ENCODE data around the gene VTI1A.
"Not testable (repeated sequence)": the region's sequence is repeated elsewhere in the genome, so short reads cannot be mapped to it uniquely, and the experiment has no call there.

Gene VTI1A

GRCh38 chr10:112722758-112723157 is 275.7 kb downstream of the VTI1A start:
- no peak overlapping the region for H3K4me3 ChIP-seq (ENCODE audit: low read depth, low read length)
- TF ChIP-seq MYC (IDR thresholded peaks at IDR 0.05; ENCODE audit: low read depth, low read length), result no peak
- DNase-seq (ENCODE audit: low read depth), result no peak

GRCh38 chr10:112723876-112724275 is 276.9 kb downstream of the VTI1A start:
- TF ChIP-seq MAX (IDR thresholded peaks at IDR 0.05; ENCODE audit: low read depth, low read length) (no peak), MYC (IDR thresholded peaks at IDR 0.05; ENCODE audit: low read depth, low read length) (no peak), POLR2A (IDR thresholded peaks at IDR 0.05; ENCODE audit: extremely low read depth, insufficient read length) (no peak), CTCF (IDR thresholded peaks at IDR 0.05; ENCODE audit: low read depth, low read length) (no peak)
- DNase-seq (ENCODE audit: low read depth), result no peak
- no peak overlapping the region for H3K4me3 ChIP-seq (ENCODE audit: low read depth, low read length)

- TF ChIP-seq CTCF (IDR thresholded peaks at IDR 0.05; ENCODE audit: low read depth, low read length), result no peak
- TF ChIP-seq MAX (IDR thresholded peaks at IDR 0.05; ENCODE audit: low read depth, low read length), result no peak
- no peak for TF ChIP-seq POLR2A (IDR thresholded peaks at IDR 0.05; ENCODE audit: extremely low read depth, insufficient read length)
- TF ChIP-seq MYC (IDR thresholded peaks at IDR 0.05; ENCODE audit: low read depth, low read length), result no peak
- no peak for DNase-seq (ENCODE audit: low read depth)
- no peak overlapping the region for H3K4me3 ChIP-seq (ENCODE audit: low read depth, low read length)
Observed at GRCh38 chr10:112724404-112724991, 277.5 kb downstream of the VTI1A start.

GRCh38 chr10:112728118-112728883 is 281.3 kb downstream of the VTI1A start:
- no peak for DNase-seq (ENCODE audit: low read depth)
- H3K4me3 ChIP-seq (ENCODE audit: low read depth, low read length), result no peak overlapping the region
- TF ChIP-seq CTCF (IDR thresholded peaks at IDR 0.05; ENCODE audit: low read depth, low read length) (no peak), MAX (IDR thresholded peaks at IDR 0.05; ENCODE audit: low read depth, low read length) (no peak), MYC (IDR thresholded peaks at IDR 0.05; ENCODE audit: low read depth, low read length) (no peak), POLR2A (IDR thresholded peaks at IDR 0.05; ENCODE audit: extremely low read depth, insufficient read length) (no peak)

GRCh38 chr10:112728997-112729396 is 282.0 kb downstream of the VTI1A start:
- no peak for TF ChIP-seq MAX (IDR thresholded peaks at IDR 0.05; ENCODE audit: low read depth, low read length)
- TF ChIP-seq MYC (IDR thresholded peaks at IDR 0.05; ENCODE audit: low read depth, low read length), result no peak
- no peak for TF ChIP-seq CTCF (IDR thresholded peaks at IDR 0.05; ENCODE audit: low read depth, low read length)
- no peak for TF ChIP-seq POLR2A (IDR thresholded peaks at IDR 0.05; ENCODE audit: extremely low read depth, insufficient read length)
- no peak overlapping the region for H3K4me3 ChIP-seq (ENCODE audit: low read depth, low read length)
- DNase-seq (ENCODE audit: low read depth), result no peak

- H3K4me3 ChIP-seq (ENCODE audit: low read depth, low read length); DNase-seq (ENCODE audit: low read depth): not testable (repeated sequence)
Observed at GRCh38 chr10:112731450-112731849, 284.4 kb downstream of the VTI1A start.

Measured in NB4 (cell line).